KOPT-K1 (cell line): ENCODE data around the gene TCF3.
"Not testable (repeated sequence)": the region's sequence is repeated elsewhere in the genome, so short reads cannot be mapped to it uniquely, and the experiment has no call there.

Source experiments
- H3K27ac ChIP-seq: fragments of 200-600 bp; sonication (generic); 2 replicates; pipeline ENCODE4 v1.5.1; 2016; ENCODE audit warnings: antibody characterized with exemption, mild to moderate bottlenecking, low read depth, low read length; ENCODE audit not compliant: poor library complexity, severe bottlenecking
- H3K36me3 ChIP-seq: fragments of 200-600 bp; sonication (generic); 2 replicates; pipeline ENCODE4 v1.5.1; 2017; ENCODE audit warnings: antibody characterized with exemption, mild to moderate bottlenecking, low read length, moderate library complexity; ENCODE audit not compliant: insufficient read depth
- H3K9me3 ChIP-seq: fragments of 200-600 bp; sonication (generic); 2 replicates; pipeline ENCODE4 v1.5.1; 2017; ENCODE audit warnings: antibody characterized with exemption, low read length, mild to moderate bottlenecking; ENCODE audit not compliant: insufficient read depth, poor library complexity, severe bottlenecking

Gene TCF3

DNA sequence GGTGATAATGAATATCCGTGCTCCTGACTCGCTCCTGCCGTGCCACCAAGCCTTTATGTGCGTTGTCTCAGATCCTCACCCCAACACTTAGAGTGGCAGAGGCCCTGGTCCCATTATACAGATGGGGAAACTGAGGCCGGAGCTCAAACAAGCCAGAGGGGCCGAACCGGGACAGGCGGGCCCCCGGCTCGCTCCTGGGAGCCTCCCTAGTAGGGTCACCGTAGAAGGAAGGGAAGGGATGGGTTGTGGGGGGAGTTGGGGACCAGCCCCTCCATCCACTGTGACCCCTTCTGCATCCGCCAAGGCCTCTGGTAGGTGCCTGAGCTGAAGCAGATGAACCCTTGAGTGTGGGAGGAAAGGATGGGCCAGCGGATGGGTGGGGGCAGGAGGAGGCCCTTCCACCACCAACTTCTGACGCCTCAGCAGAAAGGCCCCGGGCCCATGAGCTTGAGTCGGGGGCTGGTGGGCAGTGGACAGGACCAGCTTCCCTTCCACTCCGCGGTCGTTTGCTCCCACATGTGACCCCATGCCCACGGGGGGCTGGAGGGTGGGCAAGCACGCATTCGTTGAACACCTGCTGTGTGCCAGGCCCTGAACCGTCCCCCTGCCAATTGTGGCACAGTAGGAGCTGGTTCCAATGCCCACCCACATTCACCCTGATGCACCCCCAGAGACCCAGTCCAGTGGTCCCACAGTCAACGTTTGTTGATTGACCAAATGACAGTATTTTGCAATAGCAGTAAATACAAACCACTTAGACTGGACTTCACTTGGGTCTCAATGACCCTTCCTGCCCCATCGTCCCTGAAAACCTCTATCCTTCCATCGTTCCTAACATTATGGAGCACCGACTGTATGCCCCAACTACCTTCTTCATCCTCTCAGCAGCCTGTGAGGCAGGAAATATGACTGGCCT is 24.2 kb upstream of the TCF3 start:
- no peak overlapping the region for H3K27ac ChIP-seq
- H3K36me3 ChIP-seq = no peaks in the 10 kb centered on the region
- H3K9me3 ChIP-seq = no peaks in the 10 kb centered on the region

GRCh38 chr19:1675633-1676350 is 23.4 kb upstream of the TCF3 start:
- no peaks in the 10 kb centered on the region for H3K9me3 ChIP-seq
- H3K27ac ChIP-seq = no peak overlapping the region
- H3K36me3 ChIP-seq = no peaks in the 10 kb centered on the region

DNA sequence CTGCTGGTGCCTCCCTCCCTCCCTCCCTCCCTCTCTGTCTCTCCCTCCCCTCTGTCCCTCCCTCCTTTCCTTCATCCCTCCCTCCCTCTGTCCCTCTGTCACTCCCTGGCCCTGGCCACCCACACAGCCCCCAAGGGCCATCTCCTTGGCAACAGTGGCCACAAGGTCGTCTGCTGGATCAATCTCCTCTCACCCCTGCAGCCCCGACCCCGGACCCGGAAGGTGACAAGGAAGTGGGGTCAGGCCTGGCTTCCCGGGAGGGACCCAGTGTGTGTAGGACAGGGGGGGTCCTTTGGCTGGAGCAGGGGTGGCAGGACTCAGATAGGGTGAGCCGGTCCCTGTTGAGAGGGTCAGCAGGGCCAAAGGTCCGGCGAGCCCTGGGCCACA is 21.9 kb upstream of the TCF3 start:
- Histone ChIP-seq H3K36me3 (no peaks in the 10 kb centered on the region), H3K9me3 (no peaks in the 10 kb centered on the region), H3K27ac (no peak overlapping the region)

- H3K27ac ChIP-seq = no peak overlapping the region
- no peaks in the 10 kb centered on the region for H3K36me3 ChIP-seq
- no peaks in the 10 kb centered on the region for H3K9me3 ChIP-seq
Measured at GRCh38 chr19:1673645-1674292, 21.4 kb upstream of the TCF3 start.

GRCh38 chr19:1672769-1673644 is 20.6 kb upstream of the TCF3 start:
- Histone ChIP-seq H3K27ac (no peak overlapping the region), H3K36me3 (no peaks in the 10 kb centered on the region), H3K9me3 (no peaks in the 10 kb centered on the region)

GRCh38 chr19:1672038-1672768 is 19.8 kb upstream of the TCF3 start:
- Histone ChIP-seq H3K9me3 (no peaks in the 10 kb centered on the region), H3K36me3 (no peaks in the 10 kb centered on the region), H3K27ac (no peak overlapping the region)

GRCh38 chr19:1671716-1672037 is 19.3 kb upstream of the TCF3 start:
- H3K27ac ChIP-seq = no peak overlapping the region
- no peaks in the 10 kb centered on the region for H3K9me3 ChIP-seq
- no peaks in the 10 kb centered on the region for H3K36me3 ChIP-seq

DNA sequence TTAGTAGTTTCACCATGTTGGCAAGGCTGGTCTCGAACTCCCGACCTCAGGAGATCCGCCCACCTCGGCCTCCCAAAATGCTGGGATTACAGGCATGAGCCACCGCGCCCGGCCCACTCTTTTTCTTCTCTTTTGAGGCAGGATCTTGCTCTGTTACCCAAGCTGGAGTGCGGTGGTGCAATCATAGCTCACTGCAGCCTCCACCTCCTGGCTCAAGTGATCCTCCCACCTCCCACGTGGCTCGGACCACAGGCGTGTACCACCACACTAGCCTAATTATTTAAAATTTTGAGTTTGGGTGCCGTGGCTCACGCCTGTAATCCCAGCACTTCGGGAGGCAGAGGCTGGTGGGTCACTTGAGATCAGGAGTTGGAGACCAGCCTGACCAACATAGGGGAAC is 18.3 kb upstream of the TCF3 start:
- H3K36me3 ChIP-seq, H3K9me3 ChIP-seq, H3K27ac ChIP-seq: not testable (repeated sequence)

- Histone ChIP-seq H3K9me3 (no peaks in the 10 kb centered on the region), H3K27ac (no peak overlapping the region), H3K36me3 (no peaks in the 10 kb centered on the region)
Measured at GRCh38 chr19:1668486-1669270, 16.3 kb upstream of the TCF3 start.

DNA sequence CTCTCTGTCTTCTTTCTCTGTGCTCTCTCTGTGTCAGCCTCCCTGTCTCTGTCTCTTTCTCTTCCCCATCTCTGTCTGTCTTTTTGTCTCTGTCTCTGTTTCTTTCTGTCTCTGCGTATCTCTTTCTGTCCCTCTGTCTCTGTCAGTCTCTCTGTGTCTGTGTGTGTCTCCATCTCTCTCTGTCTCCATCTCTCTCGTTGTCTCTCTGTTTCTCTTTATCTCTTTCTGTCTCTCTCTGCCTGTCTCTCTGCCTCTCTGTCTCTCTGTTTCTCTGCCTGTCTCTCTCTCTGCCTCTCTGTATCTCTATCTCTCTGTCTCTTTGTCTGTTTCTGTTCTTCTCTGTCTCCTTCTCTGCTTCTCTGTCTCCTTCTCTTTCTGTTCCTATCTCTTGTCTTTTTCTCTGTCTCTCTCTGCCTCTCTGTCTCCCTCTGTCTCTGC is 15.7 kb upstream of the TCF3 start:
- Histone ChIP-seq H3K27ac (no peak overlapping the region), H3K9me3 (no peaks in the 10 kb centered on the region), H3K36me3 (no peaks in the 10 kb centered on the region)

GRCh38 chr19:1665565-1666047 is 13.2 kb upstream of the TCF3 start:
- H3K27ac ChIP-seq = no peak overlapping the region

GRCh38 chr19:1663852-1664251 is 11.4 kb upstream of the TCF3 start:
- H3K36me3 ChIP-seq = no peaks in the 10 kb centered on the region
- H3K9me3 ChIP-seq = no peaks in the 10 kb centered on the region
- H3K27ac ChIP-seq = no peak overlapping the region

More at GRCh38 chr19:1665565-1666047, 13.2 kb upstream of the TCF3 start:
- Histone ChIP-seq H3K36me3 (no peaks in the 10 kb centered on the region), H3K9me3 (no peaks in the 10 kb centered on the region)

DNA sequence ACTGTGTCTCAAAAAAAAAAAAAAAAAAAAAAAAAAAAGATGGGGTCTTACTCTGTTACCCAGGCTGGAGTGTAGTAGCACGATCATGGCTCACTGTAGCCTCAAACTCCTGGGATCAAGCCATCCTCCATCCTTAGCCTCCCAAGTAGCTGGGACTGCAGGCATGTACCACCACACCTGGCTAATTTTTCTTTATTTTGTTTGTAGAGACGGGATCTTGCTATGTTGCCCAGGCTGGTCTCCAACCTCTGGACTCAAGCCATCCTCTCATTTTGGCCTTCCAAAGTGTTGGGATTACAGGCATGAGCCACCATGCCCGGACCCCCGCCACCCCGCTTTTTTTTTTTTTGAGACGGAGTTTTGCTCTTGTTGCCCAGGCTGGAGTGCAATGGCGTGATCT is 10.8 kb upstream of the TCF3 start:
- H3K9me3 ChIP-seq, H3K27ac ChIP-seq, H3K36me3 ChIP-seq: not testable (repeated sequence)
